Neural crest cell (in vitro differentiated cells): Measurements from ENCODE around the gene PFDN1. TPM values are rescaled to one million over a fixed set of nuclear protein-coding genes. Genes with fewer than 3 reads are reported as not detected.

ENCODE experiments used
- DNase-seq: peaks from one replicate; pipeline ENCODE4 v3.0.0; 2021; ENCODE audit warnings: low read depth, mixed read lengths, low spot score
- H3K27ac Mint-ChIP-seq: one replicate; pipeline ENCODE4 v1.8.0; 2021; ENCODE audit warnings: mild to moderate bottlenecking, mixed read lengths; ENCODE audit not compliant: unreplicated experiment
- H3K27me3 Mint-ChIP-seq: 2 replicates; pipeline ENCODE4 v1.8.0; 2021; ENCODE audit warnings: low read depth, mild to moderate bottlenecking, mixed read lengths
- H3K36me3 Mint-ChIP-seq: 2 replicates; pipeline ENCODE4 v1.8.0; 2021; ENCODE audit warnings: low read depth, mild to moderate bottlenecking, mixed read lengths
- H3K4me1 Mint-ChIP-seq: 2 replicates; pipeline ENCODE4 v1.8.0; 2021; ENCODE audit warnings: mixed read lengths
- H3K4me3 Mint-ChIP-seq: one replicate; pipeline ENCODE4 v1.8.0; 2021; ENCODE audit warnings: mild to moderate bottlenecking, mixed read lengths
- H3K9me3 Mint-ChIP-seq: 2 replicates; pipeline ENCODE4 v1.8.0; 2021; ENCODE audit warnings: mixed read lengths
- total RNA-seq: library from RNA; stranded (reverse); gene quantifications from 2 replicates; pipeline ENCODE4 v1.2.1, GENCODE V29; 2021
- TF ChIP-seq, protein P1 (sequence below): fragments of 200-600 bp; sonication (generic); conservative IDR thresholded peaks from 2 replicates; pipeline ENCODE4 v1.5.0; 2021; ENCODE audit warnings: antibody characterized with exemption, mild to moderate bottlenecking

PFDN1 gene
- total RNA-seq, 1 donor from 2014 or later = 67.0 TPM

DNA sequence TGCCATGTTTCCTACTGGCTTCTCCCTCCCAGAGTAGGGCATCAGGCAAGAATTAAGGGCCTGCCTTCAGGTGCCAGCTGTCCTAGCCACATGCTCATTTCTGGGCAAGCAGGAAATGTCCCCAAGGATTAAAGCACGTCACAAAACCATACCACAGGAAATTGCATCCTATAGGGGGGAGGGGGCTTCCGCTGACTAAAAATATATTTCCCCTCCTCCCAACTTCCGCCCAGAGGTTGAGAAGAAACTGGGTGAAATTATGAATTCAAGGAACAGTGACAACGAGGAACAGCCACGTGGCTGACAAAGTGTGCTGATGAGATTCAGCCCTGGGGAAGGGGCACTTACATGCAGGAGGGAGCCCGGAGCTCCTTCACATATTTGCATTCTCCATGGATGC is 39.4 kb upstream of the PFDN1 start:
- H3K4me1 Mint-ChIP-seq = peaks cover 17% of the 10 kb centered on the region
- H3K27me3 Mint-ChIP-seq = peaks cover 10% of the 10 kb centered on the region
- H3K4me3 Mint-ChIP-seq = no peak overlapping the region

DNA sequence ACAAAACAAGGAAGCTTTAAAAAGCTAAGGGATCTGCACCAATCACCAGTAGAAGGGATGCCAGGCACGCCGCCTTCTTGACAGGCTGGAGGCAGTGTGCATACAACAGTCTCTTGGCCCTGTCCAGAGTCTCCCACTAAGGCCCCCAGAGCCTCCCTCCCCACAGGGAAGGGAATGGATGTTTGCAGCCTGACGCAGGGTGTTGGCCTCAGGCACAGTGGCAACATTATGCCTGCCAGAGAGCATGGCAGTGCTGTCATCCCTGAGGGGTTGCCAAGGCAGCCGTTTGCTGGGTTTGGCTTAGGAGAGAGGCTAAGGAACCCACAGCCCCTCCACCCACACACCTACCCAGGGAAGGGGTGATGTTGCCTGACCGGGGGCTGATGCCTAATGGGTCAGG is 38.7 kb upstream of the PFDN1 start:
- Mint-ChIP-seq H3K4me1 (peaks cover 10% of the 10 kb centered on the region), H3K36me3 (no peaks in the 10 kb centered on the region), H3K4me3 (no peak overlapping the region), H3K27me3 (peaks cover 8% of the 10 kb centered on the region), H3K27ac (no peak overlapping the region), H3K9me3 (no peaks in the 10 kb centered on the region)
- TF ChIP-seq, protein P1, sequence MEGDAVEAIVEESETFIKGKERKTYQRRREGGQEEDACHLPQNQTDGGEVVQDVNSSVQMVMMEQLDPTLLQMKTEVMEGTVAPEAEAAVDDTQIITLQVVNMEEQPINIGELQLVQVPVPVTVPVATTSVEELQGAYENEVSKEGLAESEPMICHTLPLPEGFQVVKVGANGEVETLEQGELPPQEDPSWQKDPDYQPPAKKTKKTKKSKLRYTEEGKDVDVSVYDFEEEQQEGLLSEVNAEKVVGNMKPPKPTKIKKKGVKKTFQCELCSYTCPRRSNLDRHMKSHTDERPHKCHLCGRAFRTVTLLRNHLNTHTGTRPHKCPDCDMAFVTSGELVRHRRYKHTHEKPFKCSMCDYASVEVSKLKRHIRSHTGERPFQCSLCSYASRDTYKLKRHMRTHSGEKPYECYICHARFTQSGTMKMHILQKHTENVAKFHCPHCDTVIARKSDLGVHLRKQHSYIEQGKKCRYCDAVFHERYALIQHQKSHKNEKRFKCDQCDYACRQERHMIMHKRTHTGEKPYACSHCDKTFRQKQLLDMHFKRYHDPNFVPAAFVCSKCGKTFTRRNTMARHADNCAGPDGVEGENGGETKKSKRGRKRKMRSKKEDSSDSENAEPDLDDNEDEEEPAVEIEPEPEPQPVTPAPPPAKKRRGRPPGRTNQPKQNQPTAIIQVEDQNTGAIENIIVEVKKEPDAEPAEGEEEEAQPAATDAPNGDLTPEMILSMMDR = no peak
- DNase-seq = no peak

More for the DNA sequence above, 39.4 kb upstream of the PFDN1 start:
- H3K27ac Mint-ChIP-seq = no peak overlapping the region
- TF ChIP-seq, protein P1 = no peak
- H3K9me3 Mint-ChIP-seq = no peaks in the 10 kb centered on the region
- no peak for DNase-seq
- no peaks in the 10 kb centered on the region for H3K36me3 Mint-ChIP-seq

DNA sequence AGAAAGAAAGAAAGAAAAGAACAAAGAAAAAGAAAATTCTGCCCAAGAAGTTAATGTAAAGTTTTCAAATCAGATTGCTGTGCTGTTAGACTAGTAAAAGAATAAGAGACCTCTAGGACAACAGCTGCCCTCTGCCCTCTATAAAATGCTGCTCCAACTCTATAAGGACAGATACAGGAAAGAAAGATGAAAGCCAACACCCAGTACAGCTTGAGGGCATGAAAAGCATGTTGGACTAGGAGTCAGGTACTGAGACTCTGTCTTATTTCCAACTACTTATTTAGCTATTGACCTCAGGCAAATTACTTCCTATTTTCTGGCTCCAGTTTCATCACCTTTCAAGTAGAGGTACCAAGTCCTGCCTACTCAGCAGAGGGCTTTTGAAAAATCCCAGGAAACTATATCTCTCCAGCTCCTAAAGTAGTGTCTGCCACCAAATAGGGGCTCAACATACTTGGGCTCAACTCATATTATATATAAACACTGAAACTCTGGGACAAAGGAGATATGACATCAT is 37.8 kb upstream of the PFDN1 start:
- Mint-ChIP-seq H3K9me3 (no peaks in the 10 kb centered on the region), H3K36me3 (no peaks in the 10 kb centered on the region), H3K4me3 (no peak overlapping the region), H3K4me1 (peaks cover 15% of the 10 kb centered on the region), H3K27ac (no peak overlapping the region), H3K27me3 (peaks cover 6% of the 10 kb centered on the region)
- DNase-seq = no peak
- TF ChIP-seq, protein P1 = no peak

DNA sequence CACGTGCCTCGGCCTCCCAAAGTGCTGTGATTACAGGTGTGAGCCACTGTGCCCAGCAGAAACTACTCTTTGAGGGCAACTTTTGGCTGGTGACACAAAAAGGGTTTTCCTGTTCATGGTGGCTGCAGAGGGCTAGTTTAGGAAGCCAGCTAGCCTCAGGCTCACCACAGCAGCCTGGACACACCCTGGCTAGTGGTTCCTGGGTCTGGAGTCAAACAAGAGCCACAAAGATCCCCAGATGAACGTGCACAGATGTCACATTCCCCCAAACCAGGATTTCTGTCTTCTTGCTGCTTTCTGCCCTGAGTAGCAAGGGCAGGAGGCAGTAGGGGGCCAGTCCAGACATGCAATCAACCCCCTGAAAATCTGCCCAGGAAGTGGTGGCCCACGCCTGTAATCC is 36.7 kb upstream of the PFDN1 start:
- TF ChIP-seq, protein P1 = no peak
- Mint-ChIP-seq H3K36me3 (no peaks in the 10 kb centered on the region), H3K9me3 (no peaks in the 10 kb centered on the region), H3K27me3 (peaks cover 2% of the 10 kb centered on the region), H3K4me1 (peaks cover 11% of the 10 kb centered on the region), H3K27ac (no peak overlapping the region), H3K4me3 (no peak overlapping the region)
- no peak for DNase-seq

GRCh38 chr5:140338908-140339307 is 36.0 kb upstream of the PFDN1 start:
- Mint-ChIP-seq H3K27me3 (no peaks in the 10 kb centered on the region), H3K4me3 (no peak overlapping the region), H3K36me3 (no peaks in the 10 kb centered on the region), H3K27ac (no peak overlapping the region), H3K4me1 (peaks cover 11% of the 10 kb centered on the region), H3K9me3 (no peaks in the 10 kb centered on the region)
- TF ChIP-seq, protein P1 = no peak
- no peak for DNase-seq
